ENCODE data around the gene JARID2. TPM values are rescaled to one million over a fixed set of nuclear protein-coding genes. Genes with fewer than 3 reads are reported as not detected.

Gene JARID2
- total RNA-seq, 1 donor from 2014 or later: 43.9 TPM

DNA sequence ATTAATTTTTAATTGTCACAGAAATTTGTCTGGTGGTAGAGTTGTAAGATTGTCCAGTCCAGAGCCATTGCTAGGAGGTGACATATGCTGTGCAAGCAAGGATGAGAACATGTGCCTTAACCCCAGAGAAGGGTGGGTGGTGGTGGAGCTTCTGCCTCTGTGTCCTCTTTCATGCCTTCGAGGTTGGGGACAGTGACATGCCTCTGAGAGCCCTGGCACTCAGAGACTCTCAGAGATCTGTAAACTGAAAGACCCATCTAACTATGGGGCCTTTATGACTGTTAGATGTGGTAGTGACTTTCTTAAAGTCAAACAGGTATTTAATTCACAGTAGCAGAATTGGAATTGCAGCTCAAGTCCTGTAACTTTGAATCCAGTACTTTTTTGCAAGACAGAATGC lies 132.4 kb downstream of the JARID2 start:
- H3K4me3 Mint-ChIP-seq: no peak overlapping the region

DNA sequence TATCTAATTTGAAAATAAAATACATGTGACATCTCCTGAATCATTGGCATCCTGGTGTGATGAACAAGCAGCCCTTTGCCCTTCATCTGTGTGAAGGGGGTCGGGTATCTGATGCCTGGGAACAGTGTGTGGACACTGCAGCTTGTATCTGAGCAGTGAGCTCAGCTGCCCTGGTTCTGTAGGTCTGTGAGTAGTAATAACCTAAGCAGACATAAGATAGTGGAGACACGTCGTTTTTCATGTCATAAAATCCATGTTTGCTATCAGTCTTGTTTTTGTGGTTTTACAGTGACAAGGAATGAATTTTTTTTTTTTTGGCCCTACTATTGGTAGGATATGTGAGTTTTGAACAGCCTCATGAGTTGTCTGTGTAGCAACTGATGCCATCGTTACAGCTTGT lies 133.0 kb downstream of the JARID2 start:
- TF ChIP-seq, protein P1, sequence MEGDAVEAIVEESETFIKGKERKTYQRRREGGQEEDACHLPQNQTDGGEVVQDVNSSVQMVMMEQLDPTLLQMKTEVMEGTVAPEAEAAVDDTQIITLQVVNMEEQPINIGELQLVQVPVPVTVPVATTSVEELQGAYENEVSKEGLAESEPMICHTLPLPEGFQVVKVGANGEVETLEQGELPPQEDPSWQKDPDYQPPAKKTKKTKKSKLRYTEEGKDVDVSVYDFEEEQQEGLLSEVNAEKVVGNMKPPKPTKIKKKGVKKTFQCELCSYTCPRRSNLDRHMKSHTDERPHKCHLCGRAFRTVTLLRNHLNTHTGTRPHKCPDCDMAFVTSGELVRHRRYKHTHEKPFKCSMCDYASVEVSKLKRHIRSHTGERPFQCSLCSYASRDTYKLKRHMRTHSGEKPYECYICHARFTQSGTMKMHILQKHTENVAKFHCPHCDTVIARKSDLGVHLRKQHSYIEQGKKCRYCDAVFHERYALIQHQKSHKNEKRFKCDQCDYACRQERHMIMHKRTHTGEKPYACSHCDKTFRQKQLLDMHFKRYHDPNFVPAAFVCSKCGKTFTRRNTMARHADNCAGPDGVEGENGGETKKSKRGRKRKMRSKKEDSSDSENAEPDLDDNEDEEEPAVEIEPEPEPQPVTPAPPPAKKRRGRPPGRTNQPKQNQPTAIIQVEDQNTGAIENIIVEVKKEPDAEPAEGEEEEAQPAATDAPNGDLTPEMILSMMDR (conservative IDR thresholded peaks at IDR 0.05): no peak
- no peak for DNase-seq (ENCODE audit: extremely low spot score, unreplicated experiment)
- Mint-ChIP-seq H3K4me1 (ENCODE audit: unreplicated experiment) (peaks cover 51% of the 10 kb centered on the region), H3K4me3 (no peak overlapping the region), H3K36me3 (peaks cover 10% of the 10 kb centered on the region), H3K27me3 (no peaks in the 10 kb centered on the region), H3K27ac (no peak overlapping the region), H3K9me3 (peaks cover 5% of the 10 kb centered on the region)

More for the DNA sequence above, 132.4 kb downstream of the JARID2 start:
- TF ChIP-seq, protein P1 (conservative IDR thresholded peaks at IDR 0.05): no peak
- Mint-ChIP-seq H3K27me3 (no peaks in the 10 kb centered on the region), H3K27ac (no peak overlapping the region), H3K4me1 (ENCODE audit: unreplicated experiment) (peaks cover 48% of the 10 kb centered on the region), H3K9me3 (peaks cover 5% of the 10 kb centered on the region), H3K36me3 (peaks cover 10% of the 10 kb centered on the region)
- DNase-seq (ENCODE audit: extremely low spot score, unreplicated experiment): no peak

DNA sequence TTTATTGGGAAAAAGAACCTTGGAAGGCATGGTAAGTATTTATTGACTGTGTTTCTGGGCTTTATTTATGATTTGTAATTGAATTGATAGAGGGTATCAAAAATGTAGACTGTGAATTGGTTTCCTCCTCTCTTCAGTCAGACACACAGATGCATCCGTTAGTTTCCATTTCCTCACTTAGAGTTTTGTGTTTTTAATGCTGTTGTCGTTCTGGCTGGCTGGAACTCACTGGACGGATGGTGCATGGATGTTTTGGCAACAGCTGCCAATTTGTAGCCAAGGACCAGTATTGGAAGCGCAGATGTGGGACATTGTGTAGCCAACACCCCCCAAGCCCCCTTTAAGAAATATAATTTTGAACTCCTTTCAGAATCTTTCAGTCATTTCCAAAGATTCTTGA lies 134.5 kb downstream of the JARID2 start:
- H3K4me1 Mint-ChIP-seq (ENCODE audit: unreplicated experiment): peaks cover 57% of the 10 kb centered on the region
- no peaks in the 10 kb centered on the region for H3K27me3 Mint-ChIP-seq
- no peak for DNase-seq (ENCODE audit: extremely low spot score, unreplicated experiment)
- H3K4me3 Mint-ChIP-seq: no peak overlapping the region
- peaks cover 5% of the 10 kb centered on the region for H3K9me3 Mint-ChIP-seq
- TF ChIP-seq, protein P1 (conservative IDR thresholded peaks at IDR 0.05): no peak
- no peak overlapping the region for H3K27ac Mint-ChIP-seq
- peaks cover 10% of the 10 kb centered on the region for H3K36me3 Mint-ChIP-seq

DNA sequence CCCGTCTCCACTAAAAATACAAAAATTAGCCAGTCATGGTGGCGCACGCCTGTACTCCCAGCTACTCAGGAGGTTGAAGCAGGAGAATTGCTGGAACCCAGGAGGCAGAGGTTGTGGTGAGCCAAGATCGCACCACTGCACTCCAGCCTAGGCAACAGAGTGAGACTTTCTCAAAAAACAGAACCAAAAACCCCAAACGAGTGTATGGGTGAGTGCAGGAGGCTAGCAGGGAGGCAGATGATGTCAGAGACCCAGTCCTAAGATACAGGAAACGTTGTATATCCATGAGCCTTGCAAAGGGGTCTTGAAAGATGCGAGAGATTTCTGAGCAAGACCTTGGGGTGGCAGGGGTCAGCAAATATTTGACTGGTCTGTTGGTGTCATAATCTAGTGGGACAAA lies 136.2 kb downstream of the JARID2 start:
- Mint-ChIP-seq H3K9me3 (peaks cover 1% of the 10 kb centered on the region), H3K36me3 (peaks cover 7% of the 10 kb centered on the region), H3K27me3 (no peaks in the 10 kb centered on the region), H3K27ac (no peak overlapping the region), H3K4me3 (peak overlapping the region; percentile 8), H3K4me1 (ENCODE audit: unreplicated experiment) (peaks cover 58% of the 10 kb centered on the region)
- TF ChIP-seq, protein P1 (conservative IDR thresholded peaks at IDR 0.05): no peak
- DNase-seq (ENCODE audit: extremely low spot score, unreplicated experiment): no peak

DNA sequence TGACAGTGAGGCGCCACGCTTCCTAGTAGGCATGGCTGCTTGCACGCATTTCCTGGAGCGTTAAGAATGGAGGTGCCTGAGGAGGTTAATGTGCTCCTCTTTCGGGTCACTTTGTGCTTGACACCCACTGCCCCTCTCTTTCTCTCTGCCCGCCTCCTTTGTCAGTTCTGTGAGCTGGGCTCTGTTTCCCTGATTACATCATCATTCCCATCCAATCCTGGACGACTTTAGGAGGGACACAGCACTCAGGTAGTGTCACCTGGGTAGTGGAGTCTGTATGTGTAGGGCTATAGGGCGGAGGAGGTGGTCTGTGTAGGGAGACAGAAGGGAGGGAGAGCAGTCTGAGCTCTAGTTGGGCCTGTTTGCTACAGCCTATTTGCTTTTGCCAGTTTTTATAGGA lies 136.8 kb downstream of the JARID2 start:
- Mint-ChIP-seq H3K36me3 (peaks cover 5% of the 10 kb centered on the region), H3K4me1 (ENCODE audit: unreplicated experiment) (peaks cover 63% of the 10 kb centered on the region), H3K27ac (no peak overlapping the region), H3K4me3 (no peak overlapping the region), H3K27me3 (no peaks in the 10 kb centered on the region), H3K9me3 (no peaks in the 10 kb centered on the region)
- TF ChIP-seq, protein P1 (conservative IDR thresholded peaks at IDR 0.05): no peak
- no peak for DNase-seq (ENCODE audit: extremely low spot score, unreplicated experiment)

DNA sequence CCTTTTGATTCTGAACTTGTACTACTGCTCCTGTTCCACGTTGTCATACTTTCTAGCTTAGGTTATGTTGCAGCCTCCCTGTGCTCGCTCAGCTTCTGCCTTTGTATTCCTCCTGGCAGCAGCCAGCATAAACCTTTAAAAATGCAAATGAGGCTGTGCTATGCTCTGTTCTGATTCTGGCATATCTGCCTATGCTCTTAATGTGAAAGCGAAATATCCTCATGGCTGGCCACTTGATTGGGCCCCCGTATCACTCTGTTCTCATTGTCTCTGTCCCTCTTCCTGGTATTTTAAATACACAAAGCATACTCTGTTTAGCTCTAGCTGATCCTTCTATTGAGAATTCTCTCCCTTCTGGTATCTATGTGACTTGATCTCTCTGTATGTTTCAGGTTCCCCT lies 139.0 kb downstream of the JARID2 start:
- peak overlapping the region; percentile 3 for H3K27ac Mint-ChIP-seq
- H3K4me1 Mint-ChIP-seq (ENCODE audit: unreplicated experiment): peaks cover 64% of the 10 kb centered on the region

More for the DNA sequence above, 139.0 kb downstream of the JARID2 start:
- Mint-ChIP-seq H3K9me3 (no peaks in the 10 kb centered on the region), H3K4me3 (peak overlapping the region; percentile 32), H3K36me3 (peaks cover 5% of the 10 kb centered on the region), H3K27me3 (no peaks in the 10 kb centered on the region)
- TF ChIP-seq, protein P1 (conservative IDR thresholded peaks at IDR 0.05): no peak
- DNase-seq (ENCODE audit: extremely low spot score, unreplicated experiment): no peak
